Prostate gland (tissue), 2 donors: ENCODE results near the gene KCNK5. TPM values are rescaled to one million over a fixed set of nuclear protein-coding genes. Genes with fewer than 3 reads are reported as not detected.

Experiments used
- DNase-seq: peaks from one replicate; pipeline ENCODE4 v3.0.0-alpha.2; 2019; ENCODE audit warnings: low spot score
- H3K27ac ChIP-seq, 2 donors: fragments of 200-600 bp; sonication (generic); 2 replicates each; pipeline ENCODE4 v1.5.1; 2017 to 2019
- H3K27me3 ChIP-seq: fragments of 200-600 bp; sonication (generic); replicated peaks from 2 replicates; pipeline ENCODE4 v1.5.1; 2019; ENCODE audit not compliant: insufficient read depth
- H3K36me3 ChIP-seq, 2 donors: fragments of 200-600 bp; sonication (generic); 1 replicate in 1 of 2; 2 replicates in 1 of 2; pipeline versions ENCODE4 v1.5.1 to v1.8.1; 2017 to 2019
- H3K4me1 ChIP-seq: fragments of 200-600 bp; sonication (generic); replicated peaks from 2 replicates; pipeline ENCODE4 v1.5.1; 2019
- H3K4me3 ChIP-seq, 2 donors: fragments of 200-600 bp; sonication (generic); 2 replicates each; pipeline ENCODE4 v1.5.1; 2017 to 2019
- H3K9me3 ChIP-seq: fragments of 200-600 bp; sonication (generic); 2 replicates; pipeline ENCODE4 v1.5.1; 2017
- CTCF ChIP-seq, 4 experiments: fragments of 200-600 bp in 2 of 4; fragments of 450-650 bp in 2 of 4; sonication (generic) in 2 of 4; IDR thresholded peaks; 1 replicate in 3 of 4; 2 replicates in 1 of 4; pipeline ENCODE4 v1.5.1; 2016 to 2019; ENCODE audit warnings: antibody characterized with exemption in 4 of 4, mild to moderate bottlenecking in 2 of 4, moderate library complexity in 2 of 4
- POLR2A ChIP-seq: fragments of 450-650 bp; IDR thresholded peaks from one replicate; pipeline ENCODE4 v1.6.1; 2016; ENCODE audit warnings: antibody characterized with exemption, mild to moderate bottlenecking
- POLR2AphosphoS5 ChIP-seq: sonication (generic); formaldehyde crosslinking; IDR thresholded peaks from one replicate; pipeline ENCODE4 v1.6.1; 2017; ENCODE audit warnings: antibody characterized with exemption
- WGBS: methylation state at CpG from one replicate; pipeline ENCODE4 v1.1.5; 2018; 5-methylcytosine and 5-hydroxymethylcytosine counted together
- intact Hi-C: fragments of 100-400 bp; cut with DNase I; formaldehyde crosslinking; loops from one replicate; pipeline ENCODE4 v1.14.2; 2022
- total RNA-seq, 2 donors: library from RNA; depleted of rRNA; stranded (reverse); fragments of >200 nt; gene quantifications; one replicate each; pipeline ENCODE4 v1.1.0, GENCODE V29; 2016

KCNK5 gene
- total RNA-seq, 2 donors from 2014 or later: 1.8 to 2.7 TPM

GRCh38 chr6:39224011-39224410 is 5.3 kb downstream of the KCNK5 start:
- Histone ChIP-seq H3K27ac (no peak overlapping the region), H3K36me3 (no peaks in the 10 kb centered on the region), H3K4me1 (no peaks in the 10 kb centered on the region), H3K27me3 (peaks cover 4% of the 10 kb centered on the region), H3K9me3 (no peaks in the 10 kb centered on the region), H3K4me3 (no peak overlapping the region)
- intact Hi-C loops: no loop called here
- 51% methylated on average over 2 of the region's 2 CpGs for WGBS
- TF ChIP-seq POLR2AphosphoS5: no peak
- no peak for TF ChIP-seq CTCF (IDR thresholded peaks at IDR 0.05)
- no peak for TF ChIP-seq POLR2A
- no peak for DNase-seq

GRCh38 chr6:39223555-39223954 is 5.7 kb downstream of the KCNK5 start:
- TF ChIP-seq POLR2A: no peak
- no peaks in the 10 kb centered on the region for H3K4me1 ChIP-seq
- no peak overlapping the region for H3K4me3 ChIP-seq
- peaks cover 4% of the 10 kb centered on the region for H3K27me3 ChIP-seq
- no peaks in the 10 kb centered on the region for H3K9me3 ChIP-seq
- no peak overlapping the region for H3K27ac ChIP-seq
- 22% methylated on average over 3 of the region's 3 CpGs for WGBS
- intact Hi-C loops: no loop called here
- DNase-seq: no peak
- no peaks in the 10 kb centered on the region for H3K36me3 ChIP-seq

GRCh38 chr6:39223061-39223460 is 6.2 kb downstream of the KCNK5 start:
- WGBS: 94% methylated on average over 5 of the region's 5 CpGs
- Histone ChIP-seq H3K4me3 (no peak overlapping the region), H3K36me3 (no peaks in the 10 kb centered on the region), H3K27me3 (peaks cover 1% of the 10 kb centered on the region), H3K4me1 (no peaks in the 10 kb centered on the region), H3K27ac (no peak overlapping the region), H3K9me3 (no peaks in the 10 kb centered on the region)
- intact Hi-C loops: no loop called here
- DNase-seq: no peak
- TF ChIP-seq POLR2A: no peak
- no peak for TF ChIP-seq CTCF (IDR thresholded peaks at IDR 0.05)
- TF ChIP-seq POLR2AphosphoS5: no peak

GRCh38 chr6:39221779-39222641 is 7.3 kb downstream of the KCNK5 start:
- intact Hi-C loops: no loop called here

GRCh38 chr6:39221115-39221514 is 8.2 kb downstream of the KCNK5 start:
- Histone ChIP-seq H3K9me3 (no peaks in the 10 kb centered on the region), H3K4me3 (no peak overlapping the region), H3K36me3 (no peaks in the 10 kb centered on the region), H3K27me3 (no peaks in the 10 kb centered on the region), H3K27ac (no peak overlapping the region), H3K4me1 (no peaks in the 10 kb centered on the region)
- 98% methylated on average over 3 of the region's 3 CpGs for WGBS
- intact Hi-C loops: no loop called here
- TF ChIP-seq POLR2A: no peak
- TF ChIP-seq POLR2AphosphoS5: no peak
- no peak for TF ChIP-seq CTCF (IDR thresholded peaks at IDR 0.05)
- no peak for DNase-seq

More at GRCh38 chr6:39221779-39222641, 7.3 kb downstream of the KCNK5 start:
- H3K4me1 ChIP-seq: no peaks in the 10 kb centered on the region
- no peaks in the 10 kb centered on the region for H3K36me3 ChIP-seq
- no peak overlapping the region for H3K4me3 ChIP-seq
- TF ChIP-seq POLR2A (no peak), POLR2AphosphoS5 (no peak), CTCF (IDR thresholded peaks at IDR 0.05) (no peak)
- no peak for DNase-seq
- 85% methylated on average over 7 of the region's 7 CpGs for WGBS
- H3K27ac ChIP-seq: no peak overlapping the region
- H3K9me3 ChIP-seq: no peaks in the 10 kb centered on the region
- H3K27me3 ChIP-seq: no peaks in the 10 kb centered on the region
